ENCODE results near the gene MCC.

Gene MCC

GRCh38 chr5:113217619-113218184 is 270.6 kb downstream of the MCC start:
- no peak for DNase-seq

- no peak for DNase-seq
These were observed 271.7 kb downstream of the MCC start for GRCh38 chr5:113216545-113216944.

- no peak for DNase-seq
These were observed 272.7 kb downstream of the MCC start for GRCh38 chr5:113215401-113216060.

GRCh38 chr5:113214606-113215323 is 273.5 kb downstream of the MCC start:
- DNase-seq: no peak

GRCh38 chr5:113213551-113214425 is 274.5 kb downstream of the MCC start:
- no peak for DNase-seq

GRCh38 chr5:113212244-113212920 is 275.9 kb downstream of the MCC start:
- no peak for DNase-seq

- no peak for DNase-seq
These were observed 278.8 kb downstream of the MCC start for GRCh38 chr5:113209498-113209897.

- DNase-seq: no peak
These were observed 282.4 kb downstream of the MCC start for GRCh38 chr5:113205807-113206206.

- DNase-seq: no peak
These were observed 282.9 kb downstream of the MCC start for GRCh38 chr5:113205323-113205722.

GRCh38 chr5:113204525-113205161 is 283.6 kb downstream of the MCC start:
- DNase-seq: no peak

GRCh38 chr5:113203916-113204315 is 284.3 kb downstream of the MCC start:
- DNase-seq: no peak

GRCh38 chr5:113202746-113203716 is 285.2 kb downstream of the MCC start:
- DNase-seq: no peak

GRCh38 chr5:113202287-113202686 is 286.0 kb downstream of the MCC start:
- no peak for DNase-seq

- no peak for DNase-seq
These were observed 286.5 kb downstream of the MCC start for GRCh38 chr5:113201715-113202114.

- DNase-seq: no peak
These were observed 288.9 kb downstream of the MCC start for GRCh38 chr5:113199122-113199905.

GRCh38 chr5:113197456-113198200 is 290.6 kb downstream of the MCC start:
- DNase-seq: no peak

- no peak for DNase-seq
These were observed 292.5 kb downstream of the MCC start for GRCh38 chr5:113195771-113196170.

GRCh38 chr5:113195251-113195650 is 293.0 kb downstream of the MCC start:
- no peak for DNase-seq

GRCh38 chr5:113194591-113194990 is 293.7 kb downstream of the MCC start:
- no peak for DNase-seq

All from NCI-H1417 treated with DMSO at 0.1 percent for 48 hours (cell line).